OCI-LY3 (cell line): ENCODE measurements around the gene BBOX1.

ENCODE experiments used
- CTCF ChIP-seq: fragments of 200-600, 300-600 bp; sonication (generic); IDR thresholded peaks from 2 replicates; pipeline ENCODE4 v1.5.1; 2014; ENCODE audit warnings: antibody characterized with exemption, low read length, low read depth
- EZH2phosphoT487 ChIP-seq: fragments of 200-600 bp; shearing (Covaris generic); IDR thresholded peaks from 2 replicates; pipeline ENCODE4 v1.6.1; 2018; ENCODE audit warnings: antibody characterized with exemption, mixed run types, low read depth

- TF ChIP-seq CTCF (no peak), EZH2phosphoT487 (no peak)
These were observed 56.9 kb downstream of the BBOX1 start for GRCh38 chr11:27097551-27097950.
